SK-N-SH (cell line): Measurements from ENCODE around the gene AIRE. TPM values are rescaled to one million over a fixed set of nuclear protein-coding genes. Genes with fewer than 3 reads are reported as not detected.

Experiments used
- CTCF ChIA-PET: fragments of 300-600, 350-600 bp; formaldehyde crosslinking; extraction: SDS; loops from one replicate; lab custom pipeline; 2021; lab: Yijun Ruan, JAX
- POLR2A ChIA-PET: fragments of 350-600 bp; sonication (Branson Sonifier 250); formaldehyde crosslinking; extraction: SDS; loops from one replicate; lab custom pipeline; 2020; ENCODE audit warnings: antibody characterized with exemption, inconsistent platforms; lab: Yijun Ruan, JAX
- DNase-seq: peaks from one replicate; pipeline ENCODE4 v3.0.0; 2012
- H2AFZ ChIP-seq: fragments of 200-600 bp; sonication (generic); 2 replicates; pipeline ENCODE4 v1.8.1; 2016; ENCODE audit warnings: antibody characterized with exemption, mild to moderate bottlenecking, low read depth
- H3F3A ChIP-seq: fragments of 200-600 bp; sonication (generic); replicated peaks from 2 replicates; pipeline ENCODE3; 2016; ENCODE audit warnings: antibody characterized with exemption, mild to moderate bottlenecking; ENCODE audit not compliant: insufficient read depth
- H3K27ac ChIP-seq, 2 experiments: fragments of 200-500 bp in 1 of 2; fragments of 200-600 bp in 1 of 2; sonication (Bioruptor generic) in 1 of 2; sonication (generic), shearing (Covaris generic) in 1 of 2; 2 replicates each; pipeline versions ENCODE4 v1.5.1 to v1.6.1; 2014 to 2016; ENCODE audit warnings: low read depth in 2 of 2, inconsistent platforms in 1 of 2, low read length in 1 of 2, mild to moderate bottlenecking in 1 of 2, mixed read lengths in 1 of 2
- H3K27me3 ChIP-seq: fragments of 200-600 bp; sonication (generic), shearing (Covaris generic); 2 replicates; pipeline ENCODE4 v1.6.1; 2016; ENCODE audit warnings: mixed run types; ENCODE audit not compliant: insufficient read depth
- H3K36me3 ChIP-seq, 2 experiments: fragments of 200-500 bp in 1 of 2; fragments of 200-600 bp in 1 of 2; sonication (Bioruptor generic) in 1 of 2; sonication (generic) in 1 of 2; replicated peaks in 1 of 2; 2 replicates each; pipeline versions ENCODE3 to v1.5.1; 2014 to 2016; ENCODE audit warnings: low read length in 1 of 2, mild to moderate bottlenecking in 1 of 2; ENCODE audit not compliant: insufficient read depth in 2 of 2, control insufficient read depth in 1 of 2
- H3K4me1 ChIP-seq, 2 experiments: fragments of 200-500 bp in 1 of 2; fragments of 200-600 bp in 1 of 2; sonication (Bioruptor generic) in 1 of 2; sonication (generic), shearing (Covaris generic) in 1 of 2; 2 replicates each; pipeline versions ENCODE4 v1.5.1 to v1.6.1; 2014 to 2016; ENCODE audit warnings: low read depth in 1 of 2, low read length in 1 of 2, mixed run types in 1 of 2; ENCODE audit not compliant: insufficient read depth in 2 of 2, control insufficient read depth in 1 of 2
- H3K4me2 ChIP-seq: fragments of 200-600 bp; sonication (generic), shearing (Covaris generic); 2 replicates; pipeline ENCODE4 v1.6.1; 2017; ENCODE audit warnings: mixed run types
- H3K4me3 ChIP-seq, 2 experiments: fragments of 200-500 bp in 1 of 2; fragments of 200-600 bp in 1 of 2; sonication (Bioruptor generic) in 1 of 2; sonication (generic), shearing (Covaris generic) in 1 of 2; 2 replicates each; pipeline versions ENCODE4 v1.5.1 to v1.8.1; 2014 to 2016; ENCODE audit warnings: low read depth in 2 of 2, inconsistent platforms in 1 of 2, low read length in 1 of 2, mild to moderate bottlenecking in 1 of 2, mixed read lengths in 1 of 2, moderate library complexity in 1 of 2
- H3K79me2 ChIP-seq: fragments of 200-600 bp; sonication (generic); 2 replicates; pipeline ENCODE4 v1.8.1; 2017; ENCODE audit warnings: mild to moderate bottlenecking; ENCODE audit not compliant: insufficient read depth
- H3K9ac ChIP-seq: fragments of 200-600 bp; sonication (generic); 2 replicates; pipeline ENCODE4 v1.6.1; 2017; ENCODE audit warnings: mixed run types
- H3K9me2 ChIP-seq: fragments of 200-600 bp; sonication (generic); 2 replicates; pipeline ENCODE4 v1.6.1; 2017; ENCODE audit warnings: mixed run types
- H3K9me3 ChIP-seq: fragments of 200-600 bp; sonication (generic); 2 replicates; pipeline ENCODE4 v1.6.1; 2017; ENCODE audit warnings: mixed run types, mild to moderate bottlenecking, moderate library complexity
- H4K20me1 ChIP-seq: fragments of 200-600 bp; sonication (generic); 2 replicates; pipeline ENCODE4 v1.6.1; 2017; ENCODE audit warnings: mild to moderate bottlenecking, mixed run types; ENCODE audit not compliant: insufficient read depth
- ELF1 ChIP-seq: IDR thresholded peaks from 2 replicates; pipeline ENCODE4 v1.4.0; 2012
- EP300 ChIP-seq, 2 experiments: IDR thresholded peaks; 2 replicates each; pipeline versions ENCODE4 v1.4.0 to v1.6.1; 2012; ENCODE audit warnings: borderline replicate concordance in 1 of 2, low read depth in 1 of 2, low read length in 1 of 2
- EZH2phosphoT487 ChIP-seq: fragments of 200-600 bp; sonication (generic); IDR thresholded peaks from 2 replicates; pipeline ENCODE4 v1.6.1; 2017; ENCODE audit warnings: low read depth, mixed run types, mild to moderate bottlenecking, antibody characterized with exemption, moderate library complexity, borderline replicate concordance
- FOSL2 ChIP-seq: IDR thresholded peaks from 2 replicates; pipeline ENCODE4 v1.4.0; 2012; ENCODE audit warnings: low read depth, mild to moderate bottlenecking, moderate library complexity, borderline replicate concordance
- FOXJ3 ChIP-seq: sonication (generic); formaldehyde crosslinking; IDR thresholded peaks from 2 replicates; pipeline ENCODE4 v1.5.1; 2020; ENCODE audit warnings: mild to moderate bottlenecking, missing genetic modification reagents
- FOXM1 ChIP-seq: IDR thresholded peaks from 2 replicates; pipeline ENCODE4 v1.4.0; 2012; ENCODE audit warnings: low read depth, mild to moderate bottlenecking
- GATA2 ChIP-seq: sonication (generic); formaldehyde crosslinking; IDR thresholded peaks from 2 replicates; pipeline ENCODE4 v1.5.0; 2020; ENCODE audit warnings: mild to moderate bottlenecking, missing genetic modification reagents
- MXI1 ChIP-seq: IDR thresholded peaks from 2 replicates; pipeline ENCODE4 v1.6.1; 2012; ENCODE audit warnings: mild to moderate bottlenecking, low read depth, low read length, improper control_type of control experiment
- NFIC ChIP-seq: IDR thresholded peaks from 2 replicates; pipeline ENCODE4 v1.4.0; 2012; ENCODE audit warnings: borderline replicate concordance
- RAD21 ChIP-seq: IDR thresholded peaks from 2 replicates; pipeline ENCODE4 v1.6.1; 2012; ENCODE audit warnings: mild to moderate bottlenecking, low read length
- RCOR1 ChIP-seq: fragments of 150-350 bp; IDR thresholded peaks from 2 replicates; pipeline ENCODE4 v1.6.1; 2017; ENCODE audit warnings: antibody characterized with exemption, low read length
- RXRA ChIP-seq: IDR thresholded peaks from 2 replicates; pipeline ENCODE4 v1.4.0; 2012; ENCODE audit warnings: low read depth, mild to moderate bottlenecking, borderline replicate concordance
- SIN3A ChIP-seq: IDR thresholded peaks from 2 replicates; pipeline ENCODE4 v1.6.1; 2012; ENCODE audit warnings: low read depth, mild to moderate bottlenecking, low read length, moderate library complexity, borderline replicate concordance
- SMC3 ChIP-seq: IDR thresholded peaks from 2 replicates; pipeline ENCODE4 v1.6.1; 2012; ENCODE audit warnings: low read depth, low read length, improper control_type of control experiment
- TEAD4 ChIP-seq: IDR thresholded peaks from 2 replicates; pipeline ENCODE4 v1.4.0; 2012; ENCODE audit warnings: mild to moderate bottlenecking, borderline replicate concordance; ENCODE audit not compliant: insufficient read depth
- YY1 ChIP-seq: IDR thresholded peaks from 2 replicates; pipeline ENCODE4 v1.4.0; 2012; ENCODE audit warnings: low read depth, mild to moderate bottlenecking
- WGBS: methylation state at CpG from one replicate; pipeline ENCODE4 v1.1.6; 2017; ENCODE audit warnings: low lambda C conversion rate; 5-methylcytosine and 5-hydroxymethylcytosine counted together
- polyA plus RNA-seq, 3 experiments: library from polyadenylated mRNA; depleted of rRNA; stranded (reverse); fragments of >200 nt; gene quantifications; 2 replicates each; pipeline ENCODE4 v1.2.3, GENCODE V29; 2012
- TF ChIP-seq, protein P1 (sequence below): fragments of 200-600 bp; sonication (generic); IDR thresholded peaks from 2 replicates; pipeline ENCODE4 v1.6.1; 2017; ENCODE audit warnings: antibody characterized with exemption, mild to moderate bottlenecking, moderate library complexity
- TF ChIP-seq, protein P2 (sequence below): fragments of 150-350 bp; IDR thresholded peaks from 2 replicates; pipeline ENCODE4 v1.6.1; 2017; ENCODE audit warnings: antibody characterized with exemption, low read length, low read depth, borderline replicate concordance
- TF ChIP-seq, protein P3 (sequence below): fragments of 150-350 bp; IDR thresholded peaks from 2 replicates; pipeline ENCODE4 v1.6.1; 2016; ENCODE audit warnings: mild to moderate bottlenecking, low read depth, low read length
- TF ChIP-seq, protein P4 (sequence below): IDR thresholded peaks from 2 replicates; pipeline ENCODE4 v1.4.0; 2012; ENCODE audit warnings: low read depth

Gene AIRE
- polyA plus RNA-seq, 1 of the 3 experiments (the other 2 are of a cell fraction), result not detected

GRCh38 chr21:44295163-44295573 is 9.5 kb downstream of the AIRE start:
- Histone ChIP-seq H3K9me2 (no peaks in the 10 kb centered on the region), H3K9me3 (no peaks in the 10 kb centered on the region), H3K9ac (no peak overlapping the region), H3K36me3 (no peaks in the 10 kb centered on the region), H3K27ac (no peak overlapping the region), H3K79me2 (0 out of 2 replicates have a peak, but pooled peaks cover under 1% of the 10 kb centered on the region), H3K4me3 (no peak overlapping the region), H3K4me1 (peaks cover 3 to 8% of the 10 kb centered on the region in 2 experiments; a peak in 1 of 4 replicates), H4K20me1 (no peaks in the 10 kb centered on the region), H2AFZ (no peak overlapping the region), H3K27me3 (no peaks in the 10 kb centered on the region), H3K4me2 (no peak overlapping the region), H3F3A (no peaks in the 10 kb centered on the region)
- no peak for TF ChIP-seq FOXJ3
- TF ChIP-seq, protein P1, sequence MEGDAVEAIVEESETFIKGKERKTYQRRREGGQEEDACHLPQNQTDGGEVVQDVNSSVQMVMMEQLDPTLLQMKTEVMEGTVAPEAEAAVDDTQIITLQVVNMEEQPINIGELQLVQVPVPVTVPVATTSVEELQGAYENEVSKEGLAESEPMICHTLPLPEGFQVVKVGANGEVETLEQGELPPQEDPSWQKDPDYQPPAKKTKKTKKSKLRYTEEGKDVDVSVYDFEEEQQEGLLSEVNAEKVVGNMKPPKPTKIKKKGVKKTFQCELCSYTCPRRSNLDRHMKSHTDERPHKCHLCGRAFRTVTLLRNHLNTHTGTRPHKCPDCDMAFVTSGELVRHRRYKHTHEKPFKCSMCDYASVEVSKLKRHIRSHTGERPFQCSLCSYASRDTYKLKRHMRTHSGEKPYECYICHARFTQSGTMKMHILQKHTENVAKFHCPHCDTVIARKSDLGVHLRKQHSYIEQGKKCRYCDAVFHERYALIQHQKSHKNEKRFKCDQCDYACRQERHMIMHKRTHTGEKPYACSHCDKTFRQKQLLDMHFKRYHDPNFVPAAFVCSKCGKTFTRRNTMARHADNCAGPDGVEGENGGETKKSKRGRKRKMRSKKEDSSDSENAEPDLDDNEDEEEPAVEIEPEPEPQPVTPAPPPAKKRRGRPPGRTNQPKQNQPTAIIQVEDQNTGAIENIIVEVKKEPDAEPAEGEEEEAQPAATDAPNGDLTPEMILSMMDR, result no peak
- TF ChIP-seq SMC3, result no peak
- no peak for TF ChIP-seq MXI1
- TF ChIP-seq GATA2, result no peak
- TF ChIP-seq, protein P2, sequence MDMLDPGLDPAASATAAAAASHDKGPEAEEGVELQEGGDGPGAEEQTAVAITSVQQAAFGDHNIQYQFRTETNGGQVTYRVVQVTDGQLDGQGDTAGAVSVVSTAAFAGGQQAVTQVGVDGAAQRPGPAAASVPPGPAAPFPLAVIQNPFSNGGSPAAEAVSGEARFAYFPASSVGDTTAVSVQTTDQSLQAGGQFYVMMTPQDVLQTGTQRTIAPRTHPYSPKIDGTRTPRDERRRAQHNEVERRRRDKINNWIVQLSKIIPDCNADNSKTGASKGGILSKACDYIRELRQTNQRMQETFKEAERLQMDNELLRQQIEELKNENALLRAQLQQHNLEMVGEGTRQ, result no peak
- CTCF ChIA-PET, result interaction anchor here (1.0 to 2.0 kb wide), 4 partner anchors 9 to 498 kb away, joined by 3 to 11 read pairs (median 4); partner anchors contain the start of gene LRRC3
- DNase-seq, result no peak
- WGBS, result 87% methylated on average over 11 of the region's 14 CpGs
- POLR2A ChIA-PET, result no interaction called here

DNA sequence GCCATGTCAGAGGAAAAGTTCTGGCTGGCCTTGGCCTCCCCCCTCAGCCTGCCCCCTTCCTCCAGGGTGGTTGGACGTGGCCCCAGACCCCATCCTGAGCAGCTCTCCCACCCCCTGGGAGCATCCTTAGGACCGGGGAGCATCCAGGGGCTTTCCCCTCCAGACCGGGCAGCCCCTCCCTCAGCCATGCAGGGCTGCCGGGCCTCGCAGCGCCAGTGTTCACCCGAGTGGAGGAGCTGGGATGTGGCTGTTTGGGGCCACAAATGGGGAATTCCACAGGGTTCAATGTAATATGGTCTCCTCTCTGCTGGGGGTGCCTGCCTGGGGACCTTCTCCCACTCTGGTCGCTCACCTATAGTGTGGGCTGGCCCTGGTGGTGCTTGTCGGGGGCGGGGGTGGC is 10.0 kb downstream of the AIRE start:
- no peak overlapping the region for H3K27ac ChIP-seq
- 56% methylated on average over 3 of the region's 10 CpGs for WGBS
- H3K79me2 ChIP-seq, result peaks cover 5% of the 10 kb centered on the region
- POLR2A ChIA-PET, result no interaction called here
- peaks cover under 1% of the 10 kb centered on the region for H4K20me1 ChIP-seq
- no peak overlapping the region for H3K9ac ChIP-seq
- peaks cover 3 to 8% of the 10 kb centered on the region in 2 experiments; a peak in 1 of 4 replicates for H3K4me1 ChIP-seq
- DNase-seq, result no peak
- no peaks in the 10 kb centered on the region for H3K27me3 ChIP-seq
- no peak overlapping the region for H3K4me3 ChIP-seq
- CTCF ChIA-PET, result interaction anchor here (1.0 to 2.0 kb wide), 5 partner anchors 9 to 497 kb away, joined by 3 to 11 read pairs (median 3); partner anchors contain the start of gene LRRC3
- no peak overlapping the region for H2AFZ ChIP-seq
- no peaks in the 10 kb centered on the region for H3K9me3 ChIP-seq
- no peaks in the 10 kb centered on the region for H3K36me3 ChIP-seq
- no peaks in the 10 kb centered on the region for H3K9me2 ChIP-seq
- TF ChIP-seq EP300 (IDR thresholded peaks at IDR 0.05; ENCODE audit: borderline replicate concordance in 1 of 2, low read depth in 1 of 2, low read length in 1 of 2), result no peak
- TF ChIP-seq NFIC, result no peak
- TF ChIP-seq TEAD4, result no peak
- TF ChIP-seq EZH2phosphoT487, result no peak
- TF ChIP-seq, protein P3, sequence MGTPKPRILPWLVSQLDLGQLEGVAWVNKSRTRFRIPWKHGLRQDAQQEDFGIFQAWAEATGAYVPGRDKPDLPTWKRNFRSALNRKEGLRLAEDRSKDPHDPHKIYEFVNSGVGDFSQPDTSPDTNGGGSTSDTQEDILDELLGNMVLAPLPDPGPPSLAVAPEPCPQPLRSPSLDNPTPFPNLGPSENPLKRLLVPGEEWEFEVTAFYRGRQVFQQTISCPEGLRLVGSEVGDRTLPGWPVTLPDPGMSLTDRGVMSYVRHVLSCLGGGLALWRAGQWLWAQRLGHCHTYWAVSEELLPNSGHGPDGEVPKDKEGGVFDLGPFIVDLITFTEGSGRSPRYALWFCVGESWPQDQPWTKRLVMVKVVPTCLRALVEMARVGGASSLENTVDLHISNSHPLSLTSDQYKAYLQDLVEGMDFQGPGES, result no peak
- no peak for TF ChIP-seq RXRA
- TF ChIP-seq FOXM1, result no peak
- no peak for TF ChIP-seq ELF1
- no peak for TF ChIP-seq RAD21
- TF ChIP-seq SIN3A, result no peak
- TF ChIP-seq FOXJ3, result no peak
- no peak for TF ChIP-seq RCOR1
- no peak for TF ChIP-seq MXI1
- TF ChIP-seq FOSL2, result no peak
- TF ChIP-seq, protein P1, result no peak
- TF ChIP-seq, protein P4, sequence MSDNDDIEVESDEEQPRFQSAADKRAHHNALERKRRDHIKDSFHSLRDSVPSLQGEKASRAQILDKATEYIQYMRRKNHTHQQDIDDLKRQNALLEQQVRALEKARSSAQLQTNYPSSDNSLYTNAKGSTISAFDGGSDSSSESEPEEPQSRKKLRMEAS, result no peak
- TF ChIP-seq YY1, result no peak
- no peak overlapping the region for H3K4me2 ChIP-seq
- H3F3A ChIP-seq, result no peaks in the 10 kb centered on the region
